ENCODE results near the gene NGB. TPM values are rescaled to one million over a fixed set of nuclear protein-coding genes. Genes with fewer than 3 reads are reported as not detected.

Gene NGB
- total and polyA plus RNA-seq, 9 of the 15 experiments (the other 6 are each of a cell fraction or from before 2014, with no cell fraction given), result not detected

DNA sequence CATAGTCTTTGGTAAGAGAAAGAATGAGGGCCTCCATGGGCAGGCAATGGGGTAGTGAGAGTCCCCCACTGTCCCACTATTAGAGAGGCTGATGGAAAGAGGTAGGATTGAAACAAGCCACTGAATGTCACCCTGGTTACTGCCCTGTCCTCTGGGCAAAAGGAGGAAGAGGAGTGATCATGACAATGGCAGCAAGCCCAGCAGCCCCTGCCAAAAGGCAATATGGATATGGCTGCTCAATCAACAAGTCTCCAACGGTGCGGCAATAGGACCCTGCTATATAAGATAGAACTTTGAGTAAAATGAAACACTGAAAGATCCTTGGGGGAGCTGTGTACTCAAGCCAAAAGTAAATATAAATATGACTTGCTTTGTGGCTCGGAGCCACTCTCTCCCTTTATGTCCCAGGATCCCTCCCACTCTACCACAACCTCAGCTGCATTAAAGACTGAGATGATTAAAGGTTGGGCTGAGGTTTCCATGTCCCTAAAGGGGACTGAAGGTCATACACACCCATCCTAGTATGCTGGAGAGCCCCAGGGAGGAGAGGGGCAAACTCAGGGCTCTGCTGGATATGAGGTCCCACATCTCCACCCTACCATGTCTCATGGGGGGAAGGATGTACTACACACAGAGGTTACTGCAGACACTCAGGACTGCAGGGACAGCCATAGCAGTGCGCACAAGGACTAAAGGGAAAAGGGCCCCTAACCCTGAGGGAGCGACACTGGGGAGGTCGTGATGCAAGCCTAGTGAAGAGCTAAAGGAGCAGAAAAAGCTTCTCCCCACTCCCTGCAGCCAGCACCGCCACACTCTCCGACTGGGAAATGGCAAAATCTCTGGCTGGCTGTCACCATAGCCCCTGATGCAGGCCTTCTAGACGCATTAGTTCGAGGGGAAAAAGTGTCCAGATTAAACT, 43.8 kb upstream of the NGB start:
- intact Hi-C loops (cut with micrococcal nuclease), result no loop called here
- 0 out of 3 replicates have a peak, but pooled peaks cover 3% of the 10 kb centered on the region for H3K36me3 ChIP-seq (ENCODE audit: control insufficient read depth, insufficient read depth, low read length)
- FAIRE-seq (no peak), ATAC-seq (no peak), DNase-seq (ENCODE audit: extremely low read depth in 1 of 4, low spot score in 3 of 4) (no peak)
- H3K9me3 ChIP-seq (replicated peaks; ENCODE audit: control insufficient read depth, insufficient read depth, low read depth, low read length), result no peaks in the 10 kb centered on the region
- H3K79me2 ChIP-seq (ENCODE audit: control insufficient read depth, insufficient read depth, low read length), result peaks cover 7% of the 10 kb centered on the region; the same call in 2 of the 3 replicates
- H3K4me1 ChIP-seq (replicated peaks in 1 of 2; ENCODE audit: control insufficient read depth in 2 of 2, insufficient read depth in 2 of 2, low read length in 2 of 2), result peaks cover 0 to 4% of the 10 kb centered on the region in 2 experiments; a peak in 2 of 5 replicates
- no peak overlapping the region for H3K4me3 ChIP-seq
- H3K27ac ChIP-seq (ENCODE audit: extremely low read depth, low read depth, low read length), result no peak overlapping the region
- H4K20me1 ChIP-seq (replicated peaks; ENCODE audit: control insufficient read depth, insufficient read depth, low read length), result 0 out of 2 replicates have a peak, but pooled peaks cover 3% of the 10 kb centered on the region
- no peaks in the 10 kb centered on the region for H3K27me3 ChIP-seq (ENCODE audit: control insufficient read depth in 2 of 2, insufficient read depth in 2 of 2, low read length in 2 of 2)
- in situ Hi-C loops (cut with MboI), result no loop called here
- peak overlapping the region in 1 of 2 experiments; percentile 1; a peak in 1 of 4 replicates for H3K9ac ChIP-seq (ENCODE audit: insufficient read depth in 1 of 2, low read depth in 2 of 2, low read length in 2 of 2)
- ChIA-PET POLR2A (interaction anchor here (0.6 to 1.6 kb wide), 3 partner anchors 8 to 161 kb away, joined by 3 to 4 read pairs (median 3); no protein-coding TSS in a partner anchor), CTCF (ENCODE audit: low intra/inter-chr PET ratio) (interaction anchor here (1.6 to 2.2 kb wide), 2 partner anchors 11 to 14 kb away, joined by 4 to 11 read pairs; no protein-coding TSS in a partner anchor)
- 76% methylated on average over 7 of the region's 10 CpGs for WGBS (ENCODE audit: insufficient coverage, low coverage, missing lambda C conversion rate)
- H3K9me1 ChIP-seq (ENCODE audit: control insufficient read depth, insufficient read depth, low read length), result peaks cover 3% of the 10 kb centered on the region
- H2AFZ ChIP-seq (ENCODE audit: low read depth, low read length), result no peak overlapping the region
- no TSS peak for BruUV-seq (replicated peaks)
- no peak overlapping the region for H3K4me2 ChIP-seq (ENCODE audit: insufficient read depth, low read length)
- no peak for TF ChIP-seq LCOR (CRISPR knock-in tag; IDR thresholded peaks at IDR 0.05)
- TF ChIP-seq, protein P1, sequence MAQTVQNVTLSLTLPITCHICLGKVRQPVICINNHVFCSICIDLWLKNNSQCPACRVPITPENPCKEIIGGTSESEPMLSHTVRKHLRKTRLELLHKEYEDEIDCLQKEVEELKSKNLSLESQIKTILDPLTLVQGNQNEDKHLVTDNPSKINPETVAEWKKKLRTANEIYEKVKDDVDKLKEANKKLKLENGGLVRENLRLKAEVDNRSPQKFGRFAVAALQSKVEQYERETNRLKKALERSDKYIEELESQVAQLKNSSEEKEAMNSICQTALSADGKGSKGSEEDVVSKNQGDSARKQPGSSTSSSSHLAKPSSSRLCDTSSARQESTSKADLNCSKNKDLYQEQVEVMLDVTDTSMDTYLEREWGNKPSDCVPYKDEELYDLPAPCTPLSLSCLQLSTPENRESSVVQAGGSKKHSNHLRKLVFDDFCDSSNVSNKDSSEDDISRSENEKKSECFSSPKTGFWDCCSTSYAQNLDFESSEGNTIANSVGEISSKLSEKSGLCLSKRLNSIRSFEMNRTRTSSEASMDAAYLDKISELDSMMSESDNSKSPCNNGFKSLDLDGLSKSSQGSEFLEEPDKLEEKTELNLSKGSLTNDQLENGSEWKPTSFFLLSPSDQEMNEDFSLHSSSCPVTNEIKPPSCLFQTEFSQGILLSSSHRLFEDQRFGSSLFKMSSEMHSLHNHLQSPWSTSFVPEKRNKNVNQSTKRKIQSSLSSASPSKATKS (CRISPR knock-in tag; IDR thresholded peaks at IDR 0.05), result no peak
- TF ChIP-seq EHMT2 (IDR thresholded peaks at IDR 0.05), result no peak
- TF ChIP-seq NFE2 (IDR thresholded peaks at IDR 0.05; ENCODE audit: low read depth), result no peak
- TF ChIP-seq, protein P2, sequence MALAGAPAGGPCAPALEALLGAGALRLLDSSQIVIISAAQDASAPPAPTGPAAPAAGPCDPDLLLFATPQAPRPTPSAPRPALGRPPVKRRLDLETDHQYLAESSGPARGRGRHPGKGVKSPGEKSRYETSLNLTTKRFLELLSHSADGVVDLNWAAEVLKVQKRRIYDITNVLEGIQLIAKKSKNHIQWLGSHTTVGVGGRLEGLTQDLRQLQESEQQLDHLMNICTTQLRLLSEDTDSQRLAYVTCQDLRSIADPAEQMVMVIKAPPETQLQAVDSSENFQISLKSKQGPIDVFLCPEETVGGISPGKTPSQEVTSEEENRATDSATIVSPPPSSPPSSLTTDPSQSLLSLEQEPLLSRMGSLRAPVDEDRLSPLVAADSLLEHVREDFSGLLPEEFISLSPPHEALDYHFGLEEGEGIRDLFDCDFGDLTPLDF (CRISPR knock-in tag; IDR thresholded peaks at IDR 0.05), result no peak
- no peak for TF ChIP-seq ZNF699 (CRISPR knock-in tag; IDR thresholded peaks at IDR 0.05; ENCODE audit: insufficient replicate concordance)
- TF ChIP-seq, protein P3, sequence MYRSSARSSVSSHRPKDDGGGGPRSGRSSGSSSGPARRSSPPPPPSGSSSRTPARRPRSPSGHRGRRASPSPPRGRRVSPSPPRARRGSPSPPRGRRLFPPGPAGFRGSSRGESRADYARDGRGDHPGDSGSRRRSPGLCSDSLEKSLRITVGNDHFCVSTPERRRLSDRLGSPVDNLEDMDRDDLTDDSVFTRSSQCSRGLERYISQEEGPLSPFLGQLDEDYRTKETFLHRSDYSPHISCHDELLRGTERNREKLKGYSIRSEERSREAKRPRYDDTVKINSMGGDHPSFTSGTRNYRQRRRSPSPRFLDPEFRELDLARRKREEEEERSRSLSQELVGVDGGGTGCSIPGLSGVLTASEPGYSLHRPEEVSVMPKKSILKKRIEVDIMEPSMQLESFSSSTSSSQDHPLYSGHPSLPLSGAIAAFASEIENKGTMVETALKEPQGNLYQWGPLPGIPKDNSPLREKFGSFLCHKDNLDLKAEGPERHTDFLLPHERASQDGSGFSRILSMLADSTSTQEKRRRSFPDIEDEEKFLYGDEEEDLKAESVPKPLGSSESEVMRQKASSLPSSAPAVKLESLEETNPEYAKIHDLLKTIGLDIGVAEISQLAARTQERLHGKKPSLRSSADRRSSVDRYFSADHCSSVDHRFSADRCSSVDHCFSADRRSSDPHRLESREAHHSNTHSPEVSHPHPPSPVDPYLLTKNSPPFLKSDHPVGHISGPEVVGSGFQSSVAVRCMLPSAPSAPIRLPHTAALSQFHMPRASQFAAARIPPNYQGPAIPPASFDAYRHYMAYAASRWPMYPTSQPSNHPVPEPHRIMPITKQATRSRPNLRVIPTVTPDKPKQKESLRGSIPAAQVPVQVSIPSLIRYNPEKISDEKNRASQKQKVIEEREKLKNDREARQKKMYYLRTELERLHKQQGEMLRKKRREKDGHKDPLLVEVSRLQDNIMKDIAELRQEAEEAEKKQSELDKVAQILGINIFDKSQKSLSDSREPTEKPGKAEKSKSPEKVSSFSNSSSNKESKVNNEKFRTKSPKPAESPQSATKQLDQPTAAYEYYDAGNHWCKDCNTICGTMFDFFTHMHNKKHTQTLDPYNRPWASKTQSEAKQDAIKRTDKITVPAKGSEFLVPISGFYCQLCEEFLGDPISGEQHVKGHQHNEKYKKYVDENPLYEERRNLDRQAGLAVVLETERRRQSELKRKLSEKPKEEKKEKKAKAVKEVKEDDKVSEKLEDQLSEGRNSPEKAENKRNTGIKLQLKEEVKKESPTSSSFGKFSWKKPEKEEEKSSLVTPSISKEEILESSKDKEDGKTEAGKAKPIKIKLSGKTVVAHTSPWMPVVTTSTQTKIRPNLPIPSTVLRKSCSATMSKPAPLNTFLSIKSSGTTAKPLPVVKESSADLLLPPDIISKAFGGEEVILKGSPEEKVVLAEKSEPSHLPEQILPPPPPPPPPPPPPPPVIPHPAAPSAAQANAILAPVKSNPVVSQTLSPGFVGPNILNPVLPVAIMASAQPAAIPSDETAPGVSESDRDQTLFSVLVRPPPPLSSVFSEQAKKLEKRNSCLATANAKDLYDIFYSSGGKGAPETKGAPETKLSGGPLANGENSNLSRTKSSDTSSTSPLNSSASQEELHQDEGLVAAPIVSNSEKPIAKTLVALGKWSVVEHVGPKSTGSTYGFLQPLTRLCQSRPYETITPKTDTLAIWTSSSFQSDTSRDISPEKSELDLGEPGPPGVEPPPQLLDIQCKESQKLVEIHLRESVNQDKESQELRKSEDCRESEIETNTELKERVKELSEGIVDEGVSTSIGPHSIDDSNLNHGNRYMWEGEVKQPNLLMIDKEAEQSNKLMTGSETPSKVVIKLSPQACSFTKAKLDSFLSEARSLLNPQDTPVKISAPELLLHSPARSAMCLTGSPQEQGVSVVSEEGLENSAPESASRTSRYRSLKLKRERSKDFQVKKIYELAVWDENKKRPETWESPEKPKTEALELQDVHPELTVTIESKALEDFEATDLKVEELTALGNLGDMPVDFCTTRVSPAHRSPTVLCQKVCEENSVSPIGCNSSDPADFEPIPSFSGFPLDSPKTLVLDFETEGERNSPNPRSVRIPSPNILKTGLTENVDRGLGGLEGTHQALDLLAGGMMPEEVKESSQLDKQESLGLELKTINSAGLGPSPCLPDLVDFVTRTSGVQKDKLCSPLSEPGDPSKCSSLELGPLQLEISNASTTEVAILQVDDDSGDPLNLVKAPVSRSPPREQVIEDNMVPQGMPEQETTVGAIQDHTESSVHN (IDR thresholded peaks at IDR 0.05; ENCODE audit: borderline replicate concordance in 1 of 2, low read depth in 1 of 2), result no peak
- TF ChIP-seq ZNF311 (CRISPR knock-in tag; IDR thresholded peaks at IDR 0.05), result no peak
